ENCODE results near the gene PTPRO.
A peak's percentile ranks its signal among the peaks of the same experiment; 100 is the strongest.

PTPRO gene

GRCh38 chr12:15356951-15357364, 34.6 kb downstream of the PTPRO start:
- H3K36me3 ChIP-seq (ENCODE audit: insufficient read depth), result no peaks in the 10 kb centered on the region
- TF ChIP-seq, protein P1, sequence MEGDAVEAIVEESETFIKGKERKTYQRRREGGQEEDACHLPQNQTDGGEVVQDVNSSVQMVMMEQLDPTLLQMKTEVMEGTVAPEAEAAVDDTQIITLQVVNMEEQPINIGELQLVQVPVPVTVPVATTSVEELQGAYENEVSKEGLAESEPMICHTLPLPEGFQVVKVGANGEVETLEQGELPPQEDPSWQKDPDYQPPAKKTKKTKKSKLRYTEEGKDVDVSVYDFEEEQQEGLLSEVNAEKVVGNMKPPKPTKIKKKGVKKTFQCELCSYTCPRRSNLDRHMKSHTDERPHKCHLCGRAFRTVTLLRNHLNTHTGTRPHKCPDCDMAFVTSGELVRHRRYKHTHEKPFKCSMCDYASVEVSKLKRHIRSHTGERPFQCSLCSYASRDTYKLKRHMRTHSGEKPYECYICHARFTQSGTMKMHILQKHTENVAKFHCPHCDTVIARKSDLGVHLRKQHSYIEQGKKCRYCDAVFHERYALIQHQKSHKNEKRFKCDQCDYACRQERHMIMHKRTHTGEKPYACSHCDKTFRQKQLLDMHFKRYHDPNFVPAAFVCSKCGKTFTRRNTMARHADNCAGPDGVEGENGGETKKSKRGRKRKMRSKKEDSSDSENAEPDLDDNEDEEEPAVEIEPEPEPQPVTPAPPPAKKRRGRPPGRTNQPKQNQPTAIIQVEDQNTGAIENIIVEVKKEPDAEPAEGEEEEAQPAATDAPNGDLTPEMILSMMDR (conservative IDR thresholded peaks at IDR 0.05; ENCODE audit: low read depth, low read length), result no peak
- H4K20me1 ChIP-seq (ENCODE audit: insufficient read depth), result no peaks in the 10 kb centered on the region

GRCh38 chr12:15364221-15365160, 42.2 kb downstream of the PTPRO start:
- no peaks in the 10 kb centered on the region for H4K20me1 ChIP-seq (ENCODE audit: insufficient read depth)
- no peak overlapping the region for H3K27ac ChIP-seq
- H3K79me2 ChIP-seq (ENCODE audit: insufficient read depth, low read depth), result no peaks in the 10 kb centered on the region
- no peak overlapping the region for H3K4me3 ChIP-seq (IDR thresholded peaks at IDR 0.05; ENCODE audit: insufficient read depth, low read depth, low read length)
- no peaks in the 10 kb centered on the region for H3K36me3 ChIP-seq (ENCODE audit: insufficient read depth)
- H3K4me2 ChIP-seq, result no peak overlapping the region
- TF ChIP-seq, protein P1 (conservative IDR thresholded peaks at IDR 0.05; ENCODE audit: low read depth, low read length), result no peak
- H2AFZ ChIP-seq (ENCODE audit: low read depth), result no peak overlapping the region
- H3K27me3 ChIP-seq (ENCODE audit: insufficient read depth, low read depth), result no peaks in the 10 kb centered on the region
- no peak overlapping the region for H3K9ac ChIP-seq
- no peaks in the 10 kb centered on the region for H3K4me1 ChIP-seq (ENCODE audit: low read depth, poor library complexity, severe bottlenecking)

More at GRCh38 chr12:15356951-15357364, 34.6 kb downstream of the PTPRO start:
- H3K4me3 ChIP-seq (IDR thresholded peaks at IDR 0.05; ENCODE audit: insufficient read depth, low read depth, low read length), result no peak overlapping the region
- no peaks in the 10 kb centered on the region for H3K79me2 ChIP-seq (ENCODE audit: insufficient read depth, low read depth)
- H3K27me3 ChIP-seq (ENCODE audit: insufficient read depth, low read depth), result no peaks in the 10 kb centered on the region
- H3K4me2 ChIP-seq, result no peak overlapping the region
- H2AFZ ChIP-seq (ENCODE audit: low read depth), result no peak overlapping the region
- no peak overlapping the region for H3K9ac ChIP-seq
- H3K27ac ChIP-seq, result no peak overlapping the region
- H3K4me1 ChIP-seq (ENCODE audit: low read depth, poor library complexity, severe bottlenecking), result no peaks in the 10 kb centered on the region

DNA sequence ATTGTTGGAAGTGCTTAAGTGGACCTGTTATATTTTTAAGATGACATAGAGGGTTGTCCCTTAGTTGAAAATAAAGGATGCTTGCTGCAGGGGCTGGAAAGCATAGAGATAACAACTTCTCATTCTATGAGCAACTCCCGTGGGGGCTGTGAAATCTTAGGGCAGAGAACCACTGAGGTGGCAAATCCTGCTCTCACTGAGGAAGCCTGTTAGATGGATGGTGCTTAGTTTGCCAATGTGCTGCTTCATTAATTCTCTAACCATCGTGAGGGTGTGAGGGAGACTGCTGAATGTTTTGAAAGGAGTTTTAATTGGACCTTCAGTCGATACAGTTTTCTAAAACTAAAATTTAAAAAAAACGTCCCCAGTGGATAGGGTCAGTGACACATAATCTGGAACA, 46.5 kb downstream of the PTPRO start:
- Histone ChIP-seq H3K4me1 (ENCODE audit: low read depth, poor library complexity, severe bottlenecking) (peaks cover 14% of the 10 kb centered on the region), H4K20me1 (ENCODE audit: insufficient read depth) (no peaks in the 10 kb centered on the region), H3K36me3 (ENCODE audit: insufficient read depth) (no peaks in the 10 kb centered on the region), H2AFZ (ENCODE audit: low read depth) (no peak overlapping the region), H3K27me3 (ENCODE audit: insufficient read depth, low read depth) (no peaks in the 10 kb centered on the region), H3K4me3 (IDR thresholded peaks at IDR 0.05; ENCODE audit: insufficient read depth, low read depth, low read length) (no peak overlapping the region), H3K9ac (no peak overlapping the region), H3K27ac (no peak overlapping the region), H3K79me2 (ENCODE audit: insufficient read depth, low read depth) (no peaks in the 10 kb centered on the region), H3K4me2 (no peak overlapping the region)
- TF ChIP-seq, protein P1 (conservative IDR thresholded peaks at IDR 0.05; ENCODE audit: low read depth, low read length), result no peak

GRCh38 chr12:15372352-15372751, 50.0 kb downstream of the PTPRO start:
- H2AFZ ChIP-seq (ENCODE audit: low read depth), result no peak overlapping the region
- no peaks in the 10 kb centered on the region for H3K79me2 ChIP-seq (ENCODE audit: insufficient read depth, low read depth)
- H3K4me2 ChIP-seq, result peak overlapping the region; percentile 26; the same call in 1 of the 2 replicates
- no peak overlapping the region for H3K9ac ChIP-seq
- no peaks in the 10 kb centered on the region for H4K20me1 ChIP-seq (ENCODE audit: insufficient read depth)
- H3K4me1 ChIP-seq (ENCODE audit: low read depth, poor library complexity, severe bottlenecking), result peaks cover 14% of the 10 kb centered on the region
- no peaks in the 10 kb centered on the region for H3K27me3 ChIP-seq (ENCODE audit: insufficient read depth, low read depth)
- no peaks in the 10 kb centered on the region for H3K36me3 ChIP-seq (ENCODE audit: insufficient read depth)
- no peak overlapping the region for H3K27ac ChIP-seq
- TF ChIP-seq, protein P1 (conservative IDR thresholded peaks at IDR 0.05; ENCODE audit: low read depth, low read length), result no peak
- H3K4me3 ChIP-seq (IDR thresholded peaks at IDR 0.05; ENCODE audit: insufficient read depth, low read depth, low read length), result no peak overlapping the region
